GM19372 (cell line): Measurements from ENCODE around the gene ADARB2.
"Not testable (repeated sequence)": the region's sequence is repeated elsewhere in the genome, so short reads cannot be mapped to it uniquely, and the experiment has no call there.

Experiments used
- ATAC-seq: cut with Tn5 transposase; IDR thresholded peaks from one replicate; pipeline ENCODE4 v1.9.1; 2021; ENCODE audit warnings: mild to moderate bottlenecking, low read depth, moderate library complexity; ENCODE audit not compliant: unreplicated experiment

Gene ADARB2

DNA sequence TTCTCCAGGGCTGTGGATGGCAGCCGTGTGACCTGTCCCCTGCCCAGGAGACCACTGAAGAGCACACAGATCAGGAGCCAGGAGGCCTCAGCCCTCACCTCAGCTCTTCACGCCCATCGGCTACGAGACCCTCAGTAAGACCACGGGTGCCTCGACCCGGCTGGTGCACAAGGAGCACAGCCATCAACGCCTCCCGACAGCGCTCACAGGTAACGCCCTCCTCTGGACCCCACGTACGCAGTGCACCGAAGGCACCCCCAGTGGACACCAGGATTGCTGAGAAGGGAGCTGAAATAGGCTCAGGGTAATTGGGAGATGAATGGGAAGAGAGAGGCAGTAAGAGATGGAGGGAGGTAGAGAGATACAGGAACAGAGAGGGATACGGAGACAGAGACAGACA is 389.8 kb downstream of the ADARB2 start:
- ATAC-seq: no peak

DNA sequence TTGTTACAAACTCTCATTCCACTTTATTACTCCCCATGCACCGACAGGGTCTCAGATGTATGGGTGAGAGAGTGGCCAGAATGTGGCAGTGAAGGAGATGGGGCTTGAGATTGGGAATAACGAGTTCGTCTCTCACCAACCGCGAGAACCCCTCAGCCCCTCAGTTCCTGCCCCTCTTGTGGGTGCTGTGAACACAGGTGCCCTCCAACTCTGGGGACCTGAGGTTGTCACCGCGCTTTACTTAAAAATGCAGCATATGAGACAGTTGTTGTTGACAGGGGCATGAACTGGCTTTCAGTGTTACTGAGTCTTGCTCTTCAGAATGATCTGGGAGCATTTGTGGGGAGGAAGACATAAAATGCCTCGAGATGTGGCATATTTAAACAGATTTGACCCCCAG is 391.1 kb downstream of the ADARB2 start:
- ATAC-seq: no peak

DNA sequence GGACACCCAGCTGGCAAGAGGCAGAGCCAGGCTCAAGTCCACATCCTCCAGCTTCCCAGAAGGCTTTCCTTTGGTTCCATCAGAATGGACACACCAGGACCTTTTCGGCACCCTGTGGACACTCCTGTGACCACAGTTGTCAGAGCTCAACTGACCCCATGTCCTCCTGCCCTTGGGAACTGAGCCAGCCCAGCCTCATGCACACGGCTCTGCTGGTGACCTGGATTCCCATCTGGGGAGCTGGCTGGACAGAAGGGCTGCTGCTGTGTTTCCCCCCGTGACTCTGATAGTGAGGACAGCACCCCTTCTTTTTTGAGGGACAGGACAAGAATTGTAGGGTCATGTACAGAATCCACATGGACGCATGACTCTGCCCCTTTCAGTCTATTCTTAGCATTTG is 392.0 kb downstream of the ADARB2 start:
- ATAC-seq: no peak

DNA sequence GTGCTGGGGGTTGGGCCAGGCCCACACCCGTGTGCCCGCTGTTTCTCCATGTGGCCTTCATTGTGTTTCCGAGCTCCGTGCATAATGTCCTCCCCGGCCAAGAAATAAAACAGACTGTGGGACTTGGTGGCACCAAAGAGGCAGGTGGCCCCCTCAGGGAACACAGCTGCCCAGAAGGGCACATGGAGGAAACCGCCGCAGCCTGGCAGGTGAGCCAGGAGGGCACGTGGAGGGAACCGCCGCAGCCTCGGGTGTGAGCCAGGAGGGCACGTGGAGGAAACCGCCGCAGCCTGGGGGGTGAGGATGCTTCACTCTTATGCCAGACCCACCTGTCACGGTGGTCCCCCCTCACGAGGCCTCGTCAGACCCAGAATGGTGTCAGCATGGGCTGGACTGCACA is 392.5 kb downstream of the ADARB2 start:
- no peak for ATAC-seq

DNA sequence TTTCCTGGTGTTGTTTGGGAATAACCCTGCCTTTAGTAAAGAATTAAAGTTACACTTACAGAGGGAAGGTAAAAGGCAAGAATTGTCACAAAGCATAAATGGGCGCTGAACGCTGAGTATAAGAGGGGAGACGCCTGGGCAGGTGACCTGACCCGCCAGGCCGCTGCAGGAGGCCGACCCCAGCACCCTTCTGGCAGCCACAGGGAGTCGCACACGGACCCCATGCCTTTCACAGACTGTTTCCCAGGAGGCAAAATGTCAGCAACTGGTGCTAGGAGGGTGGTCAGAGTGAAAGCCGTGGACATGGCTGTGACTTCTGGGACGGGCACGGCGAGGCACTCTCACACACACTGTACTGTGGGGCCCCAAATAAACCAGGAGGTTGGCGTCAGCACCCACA is 392.9 kb downstream of the ADARB2 start:
- no peak for ATAC-seq

DNA sequence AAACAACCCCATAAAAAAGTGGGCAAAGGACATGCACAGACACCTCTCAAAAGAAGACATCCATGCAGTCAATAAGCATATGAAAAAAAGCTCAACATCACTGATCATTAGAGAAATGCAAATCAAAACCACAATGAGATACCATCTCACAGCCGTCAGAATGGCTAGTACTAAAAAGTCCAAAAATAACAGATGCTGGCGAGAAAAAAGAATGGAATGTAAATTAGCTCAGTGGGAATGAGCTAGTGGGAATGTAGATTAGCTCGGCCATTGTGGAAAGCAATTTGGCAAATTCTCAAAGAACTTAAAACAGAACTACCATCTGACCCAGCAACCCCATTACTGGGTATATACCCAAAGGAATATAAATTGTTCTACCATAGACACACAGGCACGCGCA is 394.1 kb downstream of the ADARB2 start:
- ATAC-seq: no peak

DNA sequence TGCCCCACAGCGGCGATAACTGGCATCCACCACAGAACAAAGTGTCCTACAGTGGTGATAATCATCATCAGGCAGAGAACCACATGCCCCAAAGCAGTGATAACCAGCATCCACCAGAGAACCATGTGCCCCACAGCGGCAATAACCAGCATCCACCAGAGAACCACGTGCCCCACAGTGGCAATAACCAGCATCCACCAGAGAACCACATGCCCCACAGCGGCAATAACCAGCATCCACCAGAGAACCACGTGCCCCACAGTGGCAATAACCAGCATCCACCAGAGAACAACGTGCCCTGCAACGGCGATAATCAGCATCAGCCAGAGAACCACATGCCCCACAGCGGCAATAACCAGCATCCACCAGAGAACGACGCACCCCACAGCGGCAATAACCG is 396.3 kb downstream of the ADARB2 start:
- not testable (repeated sequence) for ATAC-seq

DNA sequence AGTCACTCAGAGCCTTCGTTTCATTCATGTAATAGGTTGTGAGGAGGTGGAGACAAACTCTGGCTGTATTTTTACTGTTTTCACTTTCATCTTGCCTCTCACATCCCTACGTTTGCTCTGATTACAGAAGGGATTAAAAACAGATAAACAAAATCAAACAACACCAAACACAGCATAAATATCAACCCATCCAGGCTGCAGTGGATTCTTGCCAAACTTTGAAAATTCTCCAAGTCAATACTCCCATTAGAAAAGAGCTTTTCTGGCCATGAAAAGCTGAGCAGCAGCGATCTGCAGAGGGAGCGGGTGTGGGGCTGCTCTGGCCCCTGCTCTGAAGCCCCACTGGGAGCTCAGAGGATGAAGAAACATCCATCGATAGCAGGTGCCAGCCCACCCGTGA is 397.9 kb downstream of the ADARB2 start:
- no peak for ATAC-seq

DNA sequence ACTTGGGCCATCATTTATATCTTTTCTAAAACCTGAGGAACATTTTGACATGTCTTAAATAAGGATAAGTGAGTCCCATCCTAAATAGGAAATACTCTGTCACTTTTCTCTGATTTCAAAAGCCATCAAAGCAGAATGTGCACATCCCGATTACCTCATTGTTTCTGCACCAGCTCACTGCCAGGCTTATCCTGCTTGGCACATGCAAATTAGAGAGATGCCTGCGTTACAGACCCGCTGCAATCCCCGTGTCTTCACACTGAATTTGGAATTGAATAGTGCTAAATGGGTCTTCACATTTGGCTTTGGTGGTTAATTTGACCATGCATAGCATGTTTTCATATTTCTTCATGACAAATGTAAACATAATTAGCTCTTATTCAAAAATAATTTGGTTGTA is 401.7 kb downstream of the ADARB2 start:
- ATAC-seq: no peak

DNA sequence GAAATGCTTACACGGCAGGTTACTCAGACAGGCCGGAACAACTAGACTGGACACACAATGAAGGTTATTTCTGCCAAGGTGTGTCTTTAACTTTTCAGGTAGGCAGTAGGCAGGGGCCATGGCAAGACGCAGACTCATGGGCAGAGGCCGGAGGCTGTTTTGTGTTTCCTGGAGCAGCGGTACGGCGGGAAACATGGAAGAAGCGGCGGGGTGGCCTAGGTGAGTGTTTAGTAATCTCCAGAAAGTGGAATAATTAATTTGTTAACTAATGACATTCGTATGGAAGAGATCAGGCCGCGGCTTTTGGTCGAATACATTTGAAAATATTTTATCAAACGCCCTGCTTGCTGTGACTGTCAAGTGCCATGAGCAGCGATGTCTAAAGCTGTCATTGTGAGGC is 403.3 kb downstream of the ADARB2 start:
- ATAC-seq: no peak

DNA sequence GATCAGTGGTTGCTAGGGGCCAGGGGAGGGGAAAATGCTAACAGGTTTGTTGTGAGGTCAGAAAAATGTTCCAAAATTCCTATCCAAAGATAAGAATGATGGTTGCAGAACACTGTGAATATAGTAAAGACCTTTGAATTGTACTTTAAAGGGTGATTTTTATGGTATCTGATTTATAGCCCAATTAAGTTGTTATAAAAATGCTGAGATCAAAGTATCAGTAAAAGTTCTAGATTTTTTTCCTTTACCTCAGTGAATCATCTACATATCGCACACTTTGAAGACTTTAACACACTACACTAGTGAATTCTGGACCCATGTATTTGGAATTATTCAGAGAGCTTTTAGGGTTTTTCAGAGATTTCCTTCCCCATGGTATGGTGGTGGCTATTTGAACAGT is 405.8 kb downstream of the ADARB2 start:
- no peak for ATAC-seq

DNA sequence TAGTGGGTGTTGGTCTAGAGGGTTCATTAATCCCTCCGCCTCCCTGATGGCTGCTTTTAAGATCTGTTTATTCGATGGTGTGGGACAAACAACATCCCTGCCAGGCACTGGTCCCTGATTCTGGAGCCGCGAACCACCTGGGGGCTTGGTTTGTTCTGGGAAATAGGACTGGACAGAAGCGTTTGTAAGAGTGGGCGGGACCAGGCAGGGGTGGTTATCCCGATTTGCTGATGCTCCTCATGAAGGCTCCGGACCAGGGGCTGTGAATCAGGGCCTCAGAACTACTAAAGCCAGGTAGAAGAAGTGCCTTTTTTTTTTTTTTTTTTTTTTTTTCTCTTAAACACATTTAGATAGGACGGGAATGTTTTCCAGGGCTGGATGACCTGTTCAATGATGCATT is 407.7 kb downstream of the ADARB2 start:
- ATAC-seq: no peak

DNA sequence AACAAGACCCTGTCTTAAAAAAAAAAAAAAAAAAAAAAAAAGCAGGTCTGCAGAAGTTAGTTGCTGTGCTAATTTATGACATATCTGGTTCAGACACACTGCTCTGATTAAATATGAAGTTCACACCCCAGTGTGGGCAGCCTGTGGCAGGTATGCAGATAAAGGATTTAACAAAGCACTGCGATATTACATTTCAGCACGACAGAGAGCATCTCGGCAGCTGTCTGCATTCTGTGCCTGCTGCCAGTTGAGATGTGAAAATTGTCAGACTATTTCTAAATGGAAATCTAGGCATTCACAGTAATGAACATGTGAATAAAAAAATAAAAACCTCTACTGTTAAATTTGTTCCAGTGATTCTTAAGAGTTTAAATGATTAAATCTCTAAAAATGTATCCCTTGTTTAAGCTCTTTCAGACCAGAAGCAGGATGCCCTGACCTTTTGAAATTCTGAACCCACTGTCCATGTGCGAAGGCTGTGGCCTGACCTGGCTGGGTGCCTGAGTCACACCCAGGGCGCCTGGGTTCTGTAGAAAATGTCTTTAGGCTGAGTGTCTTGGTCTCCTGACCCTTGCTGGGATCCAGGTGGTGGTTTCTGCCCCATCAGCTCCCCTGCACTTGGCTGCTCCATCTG is 408.2 kb downstream of the ADARB2 start:
- ATAC-seq: no peak

DNA sequence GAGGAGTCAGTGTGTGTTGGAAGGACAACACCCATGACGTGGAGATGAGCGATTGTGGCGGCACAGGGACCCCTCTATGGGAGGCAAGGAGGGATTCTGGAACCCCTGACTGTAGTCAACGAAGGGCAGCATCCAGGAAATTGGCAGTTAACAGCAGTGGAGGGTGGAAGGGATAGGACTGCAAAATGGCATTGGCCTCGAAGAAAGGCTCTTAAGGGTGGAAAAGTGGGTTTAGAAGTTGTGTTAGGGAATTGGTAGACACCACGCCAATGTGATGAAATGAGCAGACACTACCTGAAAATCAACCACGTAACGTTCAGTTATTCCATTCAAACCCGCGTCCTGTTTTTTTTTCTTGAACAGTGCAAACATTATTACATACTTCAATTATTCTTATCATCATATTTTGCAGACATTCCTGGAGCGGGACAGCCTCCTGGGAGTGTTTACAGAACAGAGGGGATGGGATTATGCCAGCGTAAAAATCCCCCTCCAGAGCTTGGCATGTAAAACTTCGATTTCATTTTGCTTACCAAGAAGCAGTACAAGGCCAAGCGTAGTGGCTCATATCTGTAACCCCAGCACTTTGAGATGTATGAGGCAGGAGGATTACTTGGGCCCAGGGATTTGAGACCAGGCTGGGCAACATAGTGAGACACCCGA is 409.0 kb downstream of the ADARB2 start:
- ATAC-seq: no peak

DNA sequence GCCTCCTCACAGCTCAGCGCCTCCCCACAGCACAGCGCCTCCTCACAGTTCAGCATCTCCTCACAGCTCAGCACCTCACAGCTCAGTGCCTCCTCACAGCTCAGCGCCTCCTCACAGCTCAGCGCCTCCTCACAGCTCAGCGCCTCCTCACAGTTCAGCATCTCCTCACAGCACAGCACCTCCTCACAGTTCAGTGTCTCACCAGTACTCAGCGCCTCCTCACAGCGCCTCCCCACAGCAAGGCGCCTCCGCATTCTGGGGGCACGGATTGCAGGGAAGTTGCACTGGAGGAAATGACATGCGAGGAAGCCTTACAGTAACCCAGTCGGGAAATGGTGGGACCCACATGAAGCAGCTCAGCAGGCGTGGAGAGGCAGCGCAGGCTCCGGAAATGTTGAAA is 409.6 kb downstream of the ADARB2 start:
- no peak for ATAC-seq

DNA sequence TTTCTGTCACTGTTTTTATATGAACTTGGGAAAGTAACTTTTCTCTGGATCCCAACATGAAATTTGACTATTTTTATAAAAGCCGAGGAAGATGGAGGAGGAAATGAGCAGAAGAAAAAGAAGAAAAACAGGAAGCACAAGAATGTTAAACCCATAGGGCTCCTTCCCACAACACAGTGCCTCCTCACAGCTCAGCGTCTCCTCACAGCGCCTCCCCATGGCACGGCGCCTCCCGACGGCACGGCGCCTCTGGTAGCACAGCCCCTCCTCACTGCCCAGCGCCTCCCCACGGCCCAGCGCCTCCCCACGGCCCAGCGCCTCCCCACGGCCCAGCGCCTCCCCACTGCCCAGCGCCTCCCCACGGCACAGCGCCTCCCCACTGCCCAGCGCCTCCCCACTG is 410.8 kb downstream of the ADARB2 start:
- ATAC-seq: not testable (repeated sequence)

DNA sequence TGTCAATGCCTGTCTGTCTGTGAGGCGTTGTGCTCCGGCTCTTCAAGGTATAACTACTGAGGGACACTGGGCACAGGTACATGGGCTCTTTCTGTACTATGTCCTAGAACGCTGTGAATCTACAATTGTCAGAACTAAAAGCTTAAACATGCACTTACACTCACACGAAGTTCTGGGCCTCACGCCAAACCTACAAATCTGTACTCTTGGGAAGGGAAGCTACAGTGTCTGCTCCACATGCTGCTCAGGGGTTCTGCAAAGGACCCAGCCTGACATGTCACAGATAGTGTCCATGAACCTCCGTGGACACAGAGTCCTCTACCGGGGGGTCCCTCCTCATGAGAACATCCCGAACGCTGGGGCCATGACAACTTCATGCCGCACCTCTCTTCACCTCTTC is 412.4 kb downstream of the ADARB2 start:
- no peak for ATAC-seq

DNA sequence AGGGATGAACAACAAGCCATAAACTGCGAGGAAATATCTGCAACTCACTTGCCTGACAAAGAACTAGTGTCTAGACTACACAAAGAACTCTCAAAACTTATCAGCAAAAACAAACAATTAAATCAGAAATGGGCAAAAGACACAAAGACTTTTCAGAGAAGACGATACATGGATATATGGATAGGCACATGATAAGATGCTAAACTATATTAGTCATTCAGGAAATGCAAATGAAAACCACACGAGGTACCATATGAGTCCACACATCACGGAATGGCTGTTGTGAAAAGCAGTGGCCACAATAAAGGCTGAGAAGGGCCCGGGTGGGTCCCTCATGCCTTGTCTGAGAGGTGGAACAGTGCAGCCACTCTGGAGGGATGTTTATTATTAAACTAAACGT is 413.4 kb downstream of the ADARB2 start:
- ATAC-seq: no peak

DNA sequence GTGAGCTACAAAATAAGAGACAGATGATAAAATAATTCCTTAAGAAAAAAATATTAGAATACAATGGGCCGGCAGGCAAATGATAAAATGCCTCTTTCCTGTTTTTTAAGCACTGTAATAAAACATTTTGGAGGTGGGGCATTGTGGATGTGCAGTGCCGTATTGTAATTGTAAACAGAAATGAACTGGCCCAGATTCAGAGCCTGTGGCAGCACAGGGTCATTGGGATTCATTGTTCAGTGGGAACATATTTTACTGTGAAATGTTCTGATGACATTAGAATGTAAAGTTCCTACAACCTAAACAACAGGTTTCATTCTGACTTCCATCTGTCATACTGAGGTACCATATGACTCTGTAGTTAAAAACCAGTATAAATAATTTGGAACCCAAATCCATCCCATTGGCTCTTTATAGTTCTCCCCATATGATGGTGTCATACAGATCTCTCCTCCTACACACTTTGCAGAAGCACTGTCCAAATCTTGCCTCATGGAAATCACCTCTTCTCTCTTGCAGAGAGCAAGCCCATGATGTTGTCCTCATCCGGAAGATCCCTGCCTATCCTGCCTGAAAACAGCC is 416.5 kb downstream of the ADARB2 start:
- no peak for ATAC-seq

DNA sequence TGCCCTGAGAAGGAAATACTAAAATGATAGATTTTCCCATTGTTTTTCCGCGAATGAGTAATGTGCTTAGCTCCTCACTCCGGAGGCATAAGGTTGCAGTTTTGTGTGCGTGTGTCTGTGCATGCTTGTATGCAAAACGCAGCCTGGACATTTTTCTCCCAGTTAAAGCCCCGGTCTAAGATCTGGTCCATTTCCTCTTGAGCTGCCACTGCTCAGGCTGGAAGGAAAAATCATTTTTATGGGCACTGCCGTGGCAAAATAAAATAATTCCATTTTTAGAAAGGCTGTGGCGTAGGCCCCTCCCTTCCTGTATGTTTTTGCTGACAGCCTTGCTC is 420.5 kb downstream of the ADARB2 start:
- ATAC-seq: no peak

DNA sequence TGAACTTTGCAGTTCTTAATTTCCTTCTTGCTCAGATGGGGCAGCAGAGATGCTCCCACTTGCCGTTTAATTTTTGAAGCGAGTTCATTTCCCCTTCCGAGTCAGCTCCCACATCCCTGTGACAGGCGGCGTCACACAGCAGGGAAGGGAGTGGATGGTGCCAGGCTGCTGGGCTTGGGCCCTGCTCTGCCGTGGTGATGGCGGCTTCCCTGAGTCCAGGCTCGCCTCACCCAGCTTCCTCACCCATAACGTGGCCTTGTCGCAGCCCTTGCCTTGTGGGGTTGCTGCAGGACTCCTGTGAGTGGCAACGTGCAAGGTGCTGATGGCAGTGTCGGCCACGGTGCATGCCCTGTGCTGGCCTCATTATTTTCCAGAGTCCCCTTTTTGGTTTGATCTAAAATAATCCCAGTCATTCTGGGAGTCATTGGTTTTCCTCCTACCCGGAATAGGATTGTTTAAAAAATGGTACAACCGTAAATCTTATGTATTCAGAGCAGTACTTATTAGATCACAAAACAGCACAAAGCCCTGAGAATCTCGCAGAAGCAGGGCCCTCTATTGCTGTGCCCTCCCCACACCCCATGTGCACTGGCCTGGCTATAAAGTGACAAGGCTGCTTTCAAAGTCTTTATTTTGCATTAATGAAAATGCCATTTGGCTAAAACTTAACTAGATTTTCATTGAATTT is 421.1 kb downstream of the ADARB2 start:
- no peak for ATAC-seq

DNA sequence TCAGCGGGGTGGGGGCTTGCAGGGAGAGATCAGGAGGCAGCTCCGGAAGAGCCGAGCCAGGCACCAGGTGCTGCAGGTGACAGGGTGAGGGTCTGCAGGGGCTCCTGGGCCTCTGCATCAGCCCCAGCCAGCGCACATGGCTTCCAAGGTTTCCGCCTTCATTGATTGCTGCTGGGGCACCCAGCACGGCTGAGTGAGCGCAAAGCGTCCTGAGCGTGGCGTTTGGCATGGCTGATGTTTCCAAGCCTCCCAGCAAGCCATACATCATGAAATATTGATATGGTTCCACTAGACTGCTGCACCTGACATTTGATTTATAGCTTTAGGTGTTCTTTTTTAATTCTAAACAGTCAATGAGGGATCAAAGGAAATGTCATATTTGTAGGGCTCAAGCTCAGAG is 422.1 kb downstream of the ADARB2 start:
- no peak for ATAC-seq
